ENCODE results near the gene SGCD. TPM values are rescaled to one million over a fixed set of nuclear protein-coding genes. Genes with fewer than 3 reads are reported as not detected.

The SGCD gene
- total RNA-seq, 2 donors from 2014 or later, result not detected

DNA sequence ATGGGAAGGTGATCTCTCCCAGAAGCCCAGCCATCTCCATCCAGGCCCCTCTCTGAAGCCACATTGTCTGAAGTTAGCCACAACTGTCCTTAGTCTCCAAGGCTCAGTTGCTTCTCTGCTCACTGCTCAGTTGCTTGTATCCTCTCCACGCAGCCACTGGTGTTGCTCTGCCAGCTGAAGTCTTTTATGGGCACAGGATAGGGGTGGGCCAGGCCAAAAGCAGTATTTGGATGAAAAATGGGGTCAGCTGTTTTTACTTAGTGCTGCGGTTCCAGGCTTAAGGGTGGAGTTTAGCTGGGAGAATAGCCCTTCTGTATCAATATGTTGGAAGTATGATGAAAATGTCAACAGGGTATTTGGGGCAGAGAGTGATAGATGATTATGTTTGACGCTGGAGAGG lies 354.3 kb downstream of the SGCD start:
- no peak for DNase-seq
- Mint-ChIP-seq H3K4me1 (no peaks in the 10 kb centered on the region), H3K4me3 (no peak overlapping the region), H3K27me3 (peaks cover 52% of the 10 kb centered on the region), H3K36me3 (ENCODE audit: low read depth) (no peaks in the 10 kb centered on the region), H3K27ac (no peak overlapping the region)
- ATAC-seq, result no peak
- no peaks in the 10 kb centered on the region for H3K9me3 ChIP-seq (ENCODE audit: control insufficient read depth, low read length, poor library complexity, severe bottlenecking)

DNA sequence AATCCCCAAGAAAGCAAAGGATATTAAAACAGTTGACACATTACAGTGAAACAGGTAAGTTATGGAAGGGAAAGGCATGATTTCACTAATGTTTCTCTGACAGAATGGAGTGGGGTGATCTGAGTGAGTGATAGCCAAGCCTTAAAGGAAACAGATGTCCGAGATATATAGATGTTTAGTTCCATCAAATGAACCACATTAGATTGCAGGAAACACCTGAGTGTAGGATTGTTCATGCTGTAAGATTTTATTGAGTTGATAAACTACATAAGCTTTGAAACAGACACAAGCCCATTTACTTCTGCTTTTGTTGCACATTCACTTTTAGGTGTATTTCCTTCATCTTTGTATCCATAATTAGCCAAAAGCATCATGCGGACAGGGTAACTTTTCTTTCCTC lies 356.0 kb downstream of the SGCD start:
- peaks cover 70% of the 10 kb centered on the region for H3K27me3 Mint-ChIP-seq
- DNase-seq, result no peak

DNA sequence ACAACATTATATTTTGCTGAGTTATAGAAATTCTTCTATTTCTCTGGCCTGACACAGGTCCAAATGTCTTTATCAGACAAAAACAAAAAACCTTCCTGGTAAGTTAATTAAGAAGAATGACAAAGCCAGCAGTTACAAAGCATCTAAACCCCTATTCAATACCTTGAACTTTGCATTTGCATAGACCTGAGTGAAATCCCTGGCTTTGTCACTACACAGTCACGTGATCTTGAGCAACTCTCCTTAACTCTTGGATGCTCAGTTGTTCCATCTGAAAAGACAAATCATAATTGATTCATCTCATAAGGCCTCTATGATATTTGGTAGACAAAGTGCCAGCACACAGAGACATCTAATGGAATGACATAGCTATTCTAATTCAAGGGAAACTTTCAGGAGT lies 356.5 kb downstream of the SGCD start:
- no peak overlapping the region for H3K4me3 Mint-ChIP-seq
- no peak overlapping the region for H3K27ac Mint-ChIP-seq
- no peaks in the 10 kb centered on the region for H3K36me3 Mint-ChIP-seq (ENCODE audit: low read depth)
- peaks cover 75% of the 10 kb centered on the region for H3K27me3 Mint-ChIP-seq
- no peaks in the 10 kb centered on the region for H3K9me3 ChIP-seq (ENCODE audit: control insufficient read depth, low read length, poor library complexity, severe bottlenecking)
- no peak for ATAC-seq
- DNase-seq, result no peak
- no peaks in the 10 kb centered on the region for H3K4me1 Mint-ChIP-seq

More for the DNA sequence above, 356.0 kb downstream of the SGCD start:
- Mint-ChIP-seq H3K36me3 (ENCODE audit: low read depth) (no peaks in the 10 kb centered on the region), H3K4me3 (no peak overlapping the region), H3K4me1 (no peaks in the 10 kb centered on the region), H3K27ac (no peak overlapping the region)
- no peaks in the 10 kb centered on the region for H3K9me3 ChIP-seq (ENCODE audit: control insufficient read depth, low read length, poor library complexity, severe bottlenecking)
- ATAC-seq, result no peak

DNA sequence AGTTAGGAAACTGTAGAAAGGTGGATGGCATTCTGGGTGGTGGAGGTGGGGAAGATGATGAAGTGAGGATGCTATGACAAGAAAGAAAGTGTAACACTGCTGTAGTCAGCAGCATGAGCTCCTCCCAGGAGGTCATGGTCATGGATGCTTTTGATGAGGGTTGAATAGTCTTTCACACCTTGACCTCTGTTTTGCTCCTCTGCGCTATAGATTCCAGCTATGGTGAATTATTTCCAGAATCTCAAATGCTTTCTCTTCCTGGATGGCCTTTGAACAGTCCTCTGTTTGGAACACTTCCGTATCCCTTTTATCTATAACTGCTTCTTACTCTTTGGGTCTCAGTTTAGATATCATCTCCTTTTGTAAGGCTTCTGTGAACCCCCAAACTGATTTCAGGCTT lies 357.3 kb downstream of the SGCD start:
- Mint-ChIP-seq H3K4me3 (no peak overlapping the region), H3K27me3 (peaks cover 78% of the 10 kb centered on the region), H3K36me3 (ENCODE audit: low read depth) (no peaks in the 10 kb centered on the region), H3K27ac (no peak overlapping the region), H3K4me1 (no peaks in the 10 kb centered on the region)
- no peaks in the 10 kb centered on the region for H3K9me3 ChIP-seq (ENCODE audit: control insufficient read depth, low read length, poor library complexity, severe bottlenecking)
- ATAC-seq (no peak), DNase-seq (no peak)

DNA sequence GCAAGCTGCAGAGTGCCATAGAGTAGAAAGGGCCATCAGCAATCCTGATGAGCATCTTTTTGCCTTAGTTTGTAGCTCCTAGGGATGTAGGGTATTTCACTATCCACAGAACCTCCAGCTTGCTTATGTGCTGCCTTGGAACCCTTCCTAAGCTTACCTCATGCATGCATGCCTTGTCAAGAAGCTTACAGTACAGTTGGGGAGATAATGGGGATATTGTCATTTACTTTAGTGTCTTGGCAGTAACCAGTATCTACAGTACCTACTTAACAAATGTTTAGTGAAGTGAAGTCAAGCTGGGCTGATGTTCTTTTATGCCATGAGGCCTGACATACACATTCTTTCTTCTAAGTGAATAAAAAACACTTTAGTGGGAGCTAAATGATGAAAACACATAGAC lies 358.5 kb downstream of the SGCD start:
- H3K9me3 ChIP-seq (ENCODE audit: control insufficient read depth, low read length, poor library complexity, severe bottlenecking), result no peaks in the 10 kb centered on the region
- H3K4me1 Mint-ChIP-seq, result no peaks in the 10 kb centered on the region
- H3K27me3 Mint-ChIP-seq, result peaks cover 79% of the 10 kb centered on the region
- no peak overlapping the region for H3K4me3 Mint-ChIP-seq
- no peaks in the 10 kb centered on the region for H3K36me3 Mint-ChIP-seq (ENCODE audit: low read depth)
- no peak overlapping the region for H3K27ac Mint-ChIP-seq
- no peak for ATAC-seq
- no peak for DNase-seq

DNA sequence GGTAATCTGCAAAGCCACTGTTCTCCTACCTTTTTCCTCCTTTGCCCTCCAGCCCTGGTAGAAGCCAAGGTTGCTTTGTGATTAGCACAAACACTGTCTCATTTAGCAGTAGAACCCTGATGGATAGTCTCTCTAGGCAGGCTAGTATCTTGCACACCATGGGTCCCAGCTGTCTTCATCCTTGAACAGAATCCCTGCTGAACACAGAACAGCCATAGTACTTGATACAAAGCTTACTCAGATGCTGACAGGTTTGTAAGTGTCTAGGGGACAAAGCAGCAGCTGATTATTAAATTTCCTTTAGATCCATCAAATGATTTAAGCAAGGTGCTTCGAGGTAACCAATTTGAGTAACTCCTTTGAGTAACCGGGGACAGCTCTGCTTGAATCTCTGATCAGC lies 359.4 kb downstream of the SGCD start:
- Mint-ChIP-seq H3K27ac (no peak overlapping the region), H3K4me3 (no peak overlapping the region), H3K36me3 (ENCODE audit: low read depth) (no peaks in the 10 kb centered on the region), H3K27me3 (peaks cover 79% of the 10 kb centered on the region), H3K4me1 (no peaks in the 10 kb centered on the region)
- ATAC-seq, result no peak
- DNase-seq, result no peak
- no peaks in the 10 kb centered on the region for H3K9me3 ChIP-seq (ENCODE audit: control insufficient read depth, low read length, poor library complexity, severe bottlenecking)

DNA sequence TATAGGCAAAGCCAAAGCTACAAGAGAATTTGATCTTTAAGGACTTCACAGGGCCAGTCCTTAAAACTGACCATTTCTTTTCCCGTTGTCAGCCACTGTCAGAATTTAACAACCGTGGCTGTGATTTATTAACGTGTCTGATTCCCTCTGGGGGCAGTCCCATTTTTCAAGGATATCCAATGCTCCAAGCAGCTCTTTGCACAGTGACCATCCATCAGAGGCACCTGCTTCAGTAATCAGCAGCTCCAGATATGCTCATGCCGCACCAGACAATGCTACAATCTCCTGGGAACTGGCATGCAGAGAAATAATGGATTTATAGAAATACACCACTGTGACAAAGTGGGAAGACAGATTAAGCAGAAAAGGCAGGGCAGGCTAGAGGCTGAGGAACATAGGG lies 359.8 kb downstream of the SGCD start:
- Mint-ChIP-seq H3K27ac (no peak overlapping the region), H3K36me3 (ENCODE audit: low read depth) (no peaks in the 10 kb centered on the region), H3K4me3 (no peak overlapping the region), H3K27me3 (peaks cover 75% of the 10 kb centered on the region), H3K4me1 (no peaks in the 10 kb centered on the region)
- H3K9me3 ChIP-seq (ENCODE audit: control insufficient read depth, low read length, poor library complexity, severe bottlenecking), result no peaks in the 10 kb centered on the region
- no peak for DNase-seq
- no peak for ATAC-seq

DNA sequence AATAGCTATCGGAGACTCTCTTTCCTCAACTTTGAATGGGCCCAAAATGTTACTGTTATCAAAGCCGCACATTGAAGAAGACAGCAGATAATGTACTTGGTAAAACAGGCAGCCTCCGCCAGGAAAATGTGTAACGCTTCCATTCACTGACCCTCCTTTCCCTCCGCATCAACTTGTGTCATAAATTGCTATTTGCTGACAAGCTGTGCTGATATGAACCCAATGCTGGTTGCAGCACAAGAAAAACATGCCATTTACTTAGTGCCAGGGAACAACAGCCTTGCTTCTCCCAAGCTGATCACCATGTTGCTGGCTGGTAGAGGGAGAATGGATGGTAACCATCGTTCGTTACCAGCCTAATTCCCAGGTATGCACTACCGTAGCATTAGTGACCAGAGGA lies 360.6 kb downstream of the SGCD start:
- H3K4me3 Mint-ChIP-seq, result no peak overlapping the region
- H3K4me1 Mint-ChIP-seq, result no peaks in the 10 kb centered on the region
- no peaks in the 10 kb centered on the region for H3K9me3 ChIP-seq (ENCODE audit: control insufficient read depth, low read length, poor library complexity, severe bottlenecking)
- H3K36me3 Mint-ChIP-seq (ENCODE audit: low read depth), result no peaks in the 10 kb centered on the region
- H3K27ac Mint-ChIP-seq, result no peak overlapping the region
- DNase-seq, result no peak
- H3K27me3 Mint-ChIP-seq, result peaks cover 68% of the 10 kb centered on the region
- no peak for ATAC-seq

DNA sequence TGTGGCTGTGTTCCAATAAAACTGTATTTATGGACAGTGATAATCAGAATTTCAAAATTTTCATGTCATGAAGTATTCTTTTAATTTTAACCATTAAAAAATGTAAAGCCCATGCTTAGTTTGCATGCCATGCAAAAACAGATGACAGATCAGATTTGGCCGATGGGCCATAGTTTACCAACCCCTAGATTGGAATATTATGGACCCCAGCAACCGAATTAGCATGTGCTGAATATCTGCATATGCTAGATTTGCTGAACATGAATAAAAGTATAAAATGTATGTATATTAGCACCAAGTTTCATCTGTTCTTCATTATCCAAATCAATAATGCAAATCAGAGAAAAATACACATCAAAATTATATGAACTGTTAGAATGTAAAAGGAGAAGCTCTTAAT lies 364.6 kb downstream of the SGCD start:
- ATAC-seq (no peak), DNase-seq (no peak)
- H3K4me3 Mint-ChIP-seq, result no peak overlapping the region
- no peaks in the 10 kb centered on the region for H3K4me1 Mint-ChIP-seq
- no peaks in the 10 kb centered on the region for H3K36me3 Mint-ChIP-seq (ENCODE audit: low read depth)
- H3K9me3 ChIP-seq (ENCODE audit: control insufficient read depth, low read length, poor library complexity, severe bottlenecking), result no peaks in the 10 kb centered on the region
- peaks cover 47% of the 10 kb centered on the region for H3K27me3 Mint-ChIP-seq
- H3K27ac Mint-ChIP-seq, result no peak overlapping the region

DNA sequence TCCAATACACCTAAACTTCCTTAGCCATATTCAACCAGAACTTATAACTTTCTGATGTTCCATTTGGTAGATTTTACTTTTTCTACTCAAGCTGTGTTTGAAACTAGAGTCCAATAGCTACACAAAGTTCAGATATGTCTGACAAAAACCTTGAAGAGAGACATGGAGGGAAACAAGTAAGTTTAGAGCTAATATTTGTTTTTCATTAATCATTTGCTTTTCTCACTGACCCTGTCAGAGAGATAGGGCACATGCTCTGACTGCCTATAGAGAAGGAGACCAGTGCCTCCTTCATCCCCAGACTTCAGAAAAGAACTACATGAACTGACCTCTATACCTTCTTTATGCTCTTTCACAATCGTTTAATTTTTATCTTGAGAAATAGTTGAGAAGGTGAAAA lies 366.1 kb downstream of the SGCD start:
- Mint-ChIP-seq H3K36me3 (ENCODE audit: low read depth) (no peaks in the 10 kb centered on the region), H3K4me3 (no peak overlapping the region), H3K4me1 (no peaks in the 10 kb centered on the region), H3K27ac (no peak overlapping the region), H3K27me3 (peaks cover 42% of the 10 kb centered on the region)
- ATAC-seq (no peak), DNase-seq (no peak)
- no peaks in the 10 kb centered on the region for H3K9me3 ChIP-seq (ENCODE audit: control insufficient read depth, low read length, poor library complexity, severe bottlenecking)

DNA sequence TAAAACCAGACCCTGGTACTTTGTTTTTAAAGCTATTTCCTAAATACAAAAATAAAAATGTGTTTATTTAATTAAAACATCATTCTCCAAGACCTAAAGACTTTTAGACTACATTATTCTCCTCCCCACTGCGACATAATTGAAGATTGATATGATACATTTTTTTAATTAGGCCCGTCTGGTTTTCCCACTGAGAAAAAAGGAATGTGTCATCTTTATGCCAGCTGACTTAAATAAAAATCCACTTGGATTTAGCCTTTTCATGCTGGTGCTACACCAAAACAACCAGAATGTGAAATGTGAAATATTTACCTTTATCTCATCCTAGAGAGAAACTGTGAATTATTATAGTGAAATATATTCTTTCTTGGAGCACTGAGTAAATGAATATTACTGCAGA lies 367.6 kb downstream of the SGCD start:
- ATAC-seq (no peak), DNase-seq (no peak)
- Mint-ChIP-seq H3K27ac (no peak overlapping the region), H3K4me3 (no peak overlapping the region), H3K27me3 (peaks cover 36% of the 10 kb centered on the region), H3K4me1 (no peaks in the 10 kb centered on the region), H3K36me3 (ENCODE audit: low read depth) (no peaks in the 10 kb centered on the region)
- no peaks in the 10 kb centered on the region for H3K9me3 ChIP-seq (ENCODE audit: control insufficient read depth, low read length, poor library complexity, severe bottlenecking)

DNA sequence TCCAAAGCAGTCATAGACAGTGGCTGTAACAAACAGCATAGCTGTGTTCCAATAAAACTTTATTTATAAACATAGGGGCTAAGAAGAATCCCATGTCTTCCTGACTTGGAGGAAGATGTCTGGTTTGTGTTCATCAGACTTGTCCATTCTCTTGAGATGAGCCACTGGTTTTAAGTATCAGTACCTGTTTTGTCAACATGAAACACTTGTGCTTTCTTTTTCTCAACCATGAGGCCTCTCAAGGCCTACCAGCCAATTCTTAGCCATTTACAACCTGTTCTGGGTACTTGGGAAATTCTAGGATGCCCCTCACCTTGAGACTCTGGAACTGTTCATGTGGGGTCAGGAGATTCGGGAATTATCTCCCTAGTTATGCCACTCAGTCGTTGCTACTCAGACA lies 368.8 kb downstream of the SGCD start:
- peaks cover 41% of the 10 kb centered on the region for H3K27me3 Mint-ChIP-seq
- H3K9me3 ChIP-seq (ENCODE audit: control insufficient read depth, low read length, poor library complexity, severe bottlenecking), result no peaks in the 10 kb centered on the region
- no peak overlapping the region for H3K4me3 Mint-ChIP-seq
- H3K4me1 Mint-ChIP-seq, result no peaks in the 10 kb centered on the region
- no peaks in the 10 kb centered on the region for H3K36me3 Mint-ChIP-seq (ENCODE audit: low read depth)
- no peak for ATAC-seq
- H3K27ac Mint-ChIP-seq, result no peak overlapping the region
- DNase-seq, result no peak

DNA sequence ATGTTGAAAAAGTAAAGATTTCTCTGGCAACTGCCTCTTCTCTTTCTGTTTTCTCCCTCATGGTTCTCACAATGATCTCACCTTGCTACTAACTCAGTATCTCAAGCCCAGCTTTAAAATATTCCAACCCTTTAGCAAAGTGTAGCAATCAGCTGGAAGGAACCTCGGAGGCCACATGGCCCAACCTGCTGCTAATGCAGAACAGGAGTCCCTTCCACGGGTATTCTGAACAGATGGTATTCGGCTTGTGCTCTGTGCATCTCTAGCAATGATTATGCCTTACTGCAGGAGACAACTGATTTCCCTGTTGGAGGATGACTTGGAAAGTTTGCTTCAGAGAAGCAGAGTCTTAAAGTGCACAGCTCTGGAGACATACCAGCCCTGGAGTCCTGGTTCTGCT lies 371.4 kb downstream of the SGCD start:
- Mint-ChIP-seq H3K4me1 (no peaks in the 10 kb centered on the region), H3K36me3 (ENCODE audit: low read depth) (no peaks in the 10 kb centered on the region), H3K4me3 (no peak overlapping the region), H3K27me3 (peaks cover 40% of the 10 kb centered on the region), H3K27ac (no peak overlapping the region)
- ATAC-seq (no peak), DNase-seq (no peak)
- no peaks in the 10 kb centered on the region for H3K9me3 ChIP-seq (ENCODE audit: control insufficient read depth, low read length, poor library complexity, severe bottlenecking)

DNA sequence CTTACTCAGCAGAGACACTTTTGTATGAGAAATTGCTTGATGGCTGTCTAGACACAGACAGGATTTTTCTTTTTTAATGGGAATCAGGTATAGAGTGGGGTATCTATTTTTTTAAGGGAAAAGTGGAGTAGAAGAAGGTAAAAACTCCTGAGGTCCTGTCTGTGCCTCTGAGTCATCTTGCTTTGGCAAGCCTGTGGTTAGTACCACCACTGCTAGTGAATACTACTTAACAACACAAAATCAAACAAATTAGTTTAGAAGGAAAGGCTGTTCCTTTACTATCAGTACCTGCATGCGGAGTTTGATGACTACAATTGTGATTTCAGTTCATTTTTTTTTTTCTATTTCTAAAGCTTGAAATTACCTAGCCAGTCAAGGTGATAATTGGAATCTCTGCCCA lies 372.2 kb downstream of the SGCD start:
- DNase-seq (no peak), ATAC-seq (no peak)
- H3K27me3 Mint-ChIP-seq, result peaks cover 40% of the 10 kb centered on the region
- no peaks in the 10 kb centered on the region for H3K9me3 ChIP-seq (ENCODE audit: control insufficient read depth, low read length, poor library complexity, severe bottlenecking)
- H3K4me3 Mint-ChIP-seq, result no peak overlapping the region
- H3K4me1 Mint-ChIP-seq, result no peaks in the 10 kb centered on the region
- H3K27ac Mint-ChIP-seq, result no peak overlapping the region
- H3K36me3 Mint-ChIP-seq (ENCODE audit: low read depth), result no peaks in the 10 kb centered on the region

DNA sequence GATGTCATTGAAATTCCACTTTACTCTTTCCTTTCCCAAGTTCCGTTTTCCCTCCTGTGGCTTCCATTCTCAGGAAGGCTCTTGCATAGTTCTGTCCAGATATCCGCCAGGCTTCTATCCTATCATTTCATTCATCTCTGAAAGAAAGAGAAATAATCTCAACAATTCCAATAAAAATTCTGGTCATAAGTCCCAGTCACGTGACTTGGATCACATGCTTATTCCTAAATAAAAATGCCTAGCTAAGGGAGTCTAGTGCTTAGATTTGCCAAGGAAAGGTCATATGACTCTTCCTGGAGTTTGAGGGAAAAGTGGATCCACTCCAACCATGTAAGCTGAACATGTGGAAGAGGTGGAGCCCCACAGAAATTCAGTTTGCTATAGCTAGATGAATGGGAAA lies 377.2 kb downstream of the SGCD start:
- H3K9me3 ChIP-seq (ENCODE audit: control insufficient read depth, low read length, poor library complexity, severe bottlenecking), result no peaks in the 10 kb centered on the region
- peaks cover 43% of the 10 kb centered on the region for H3K27me3 Mint-ChIP-seq

More for the DNA sequence above, 377.2 kb downstream of the SGCD start:
- Mint-ChIP-seq H3K36me3 (ENCODE audit: low read depth) (no peaks in the 10 kb centered on the region), H3K4me1 (no peaks in the 10 kb centered on the region), H3K4me3 (no peak overlapping the region), H3K27ac (no peak overlapping the region)
- DNase-seq (no peak), ATAC-seq (no peak)
